PC-3 (cell line): ENCODE data around the gene PIGH.

Source experiments
- EZH2 ChIP-seq: fragments of 300-600 bp; sonication (generic); IDR thresholded peaks from one replicate; pipeline ENCODE4 v1.6.1; 2017; ENCODE audit warnings: antibody characterized with exemption, mild to moderate bottlenecking, low read length; ENCODE audit not compliant: unreplicated experiment
- EZH2phosphoT487 ChIP-seq: fragments of 300-600 bp; sonication (generic); IDR thresholded peaks from 2 replicates; pipeline ENCODE4 v1.6.1; 2018; ENCODE audit warnings: mild to moderate bottlenecking, antibody characterized with exemption, low read length, borderline replicate concordance
- TF ChIP-seq, protein P1 (sequence below): fragments of 300-600 bp; sonication (generic); conservative IDR thresholded peaks from 2 replicates; pipeline ENCODE4 v1.5.1; 2017; ENCODE audit warnings: antibody characterized with exemption, low read depth, mild to moderate bottlenecking, low read length

DNA sequence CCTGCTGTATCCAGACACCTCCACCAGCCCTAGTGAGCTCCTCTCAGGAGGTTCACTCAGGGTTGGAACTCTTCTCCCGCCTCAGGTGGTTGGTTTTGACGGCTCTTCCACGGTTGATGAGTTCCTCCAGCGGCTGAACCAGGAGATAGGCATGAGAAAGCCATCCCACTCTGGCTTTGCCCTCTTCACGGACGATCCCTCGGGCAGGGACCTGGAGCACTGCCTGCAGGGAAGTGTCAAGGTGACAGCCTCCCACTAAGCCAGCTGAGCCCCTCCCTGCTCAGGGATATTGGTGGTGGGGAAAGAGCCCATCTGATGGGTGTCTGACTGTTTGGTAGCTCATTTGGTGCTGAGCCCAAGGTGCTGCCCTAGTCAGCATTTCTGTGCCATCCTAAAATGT lies 20.4 kb downstream of the PIGH start:
- TF ChIP-seq, protein P1, sequence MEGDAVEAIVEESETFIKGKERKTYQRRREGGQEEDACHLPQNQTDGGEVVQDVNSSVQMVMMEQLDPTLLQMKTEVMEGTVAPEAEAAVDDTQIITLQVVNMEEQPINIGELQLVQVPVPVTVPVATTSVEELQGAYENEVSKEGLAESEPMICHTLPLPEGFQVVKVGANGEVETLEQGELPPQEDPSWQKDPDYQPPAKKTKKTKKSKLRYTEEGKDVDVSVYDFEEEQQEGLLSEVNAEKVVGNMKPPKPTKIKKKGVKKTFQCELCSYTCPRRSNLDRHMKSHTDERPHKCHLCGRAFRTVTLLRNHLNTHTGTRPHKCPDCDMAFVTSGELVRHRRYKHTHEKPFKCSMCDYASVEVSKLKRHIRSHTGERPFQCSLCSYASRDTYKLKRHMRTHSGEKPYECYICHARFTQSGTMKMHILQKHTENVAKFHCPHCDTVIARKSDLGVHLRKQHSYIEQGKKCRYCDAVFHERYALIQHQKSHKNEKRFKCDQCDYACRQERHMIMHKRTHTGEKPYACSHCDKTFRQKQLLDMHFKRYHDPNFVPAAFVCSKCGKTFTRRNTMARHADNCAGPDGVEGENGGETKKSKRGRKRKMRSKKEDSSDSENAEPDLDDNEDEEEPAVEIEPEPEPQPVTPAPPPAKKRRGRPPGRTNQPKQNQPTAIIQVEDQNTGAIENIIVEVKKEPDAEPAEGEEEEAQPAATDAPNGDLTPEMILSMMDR: no peak
- TF ChIP-seq EZH2 (no peak), EZH2phosphoT487 (no peak)
